RWPE1 (cell line): Measurements from ENCODE around the gene DNAH8.

ENCODE experiments used
- CTCF ChIA-PET: fragments of 350-600 bp; sonication (Branson Sonifier 250); formaldehyde crosslinking; extraction: SDS; loops from one replicate; lab custom pipeline; 2021; lab: Yijun Ruan, JAX
- POLR2A ChIA-PET: fragments of 400-600 bp; formaldehyde crosslinking; extraction: SDS; loops from one replicate; lab custom pipeline; 2020; ENCODE audit warnings: antibody characterized with exemption; ENCODE audit not compliant: low non-redundant PET; lab: Yijun Ruan, JAX
- DNase-seq: peaks from one replicate; pipeline ENCODE4 v3.0.0; 2012; ENCODE audit warnings: low spot score
- H3K27ac ChIP-seq: fragments of 450-650 bp; 2 replicates; pipeline ENCODE4 v1.5.1; 2017
- TF ChIP-seq, protein P1 (sequence below): fragments of 450-650 bp; conservative IDR thresholded peaks from 2 replicates; pipeline ENCODE4 v1.5.1; 2017; ENCODE audit warnings: low read depth, mild to moderate bottlenecking

Gene DNAH8

GRCh38 chr6:39050453-39051112 lies 335.5 kb downstream of the DNAH8 start:
- POLR2A ChIA-PET: no interaction called here
- TF ChIP-seq, protein P1, sequence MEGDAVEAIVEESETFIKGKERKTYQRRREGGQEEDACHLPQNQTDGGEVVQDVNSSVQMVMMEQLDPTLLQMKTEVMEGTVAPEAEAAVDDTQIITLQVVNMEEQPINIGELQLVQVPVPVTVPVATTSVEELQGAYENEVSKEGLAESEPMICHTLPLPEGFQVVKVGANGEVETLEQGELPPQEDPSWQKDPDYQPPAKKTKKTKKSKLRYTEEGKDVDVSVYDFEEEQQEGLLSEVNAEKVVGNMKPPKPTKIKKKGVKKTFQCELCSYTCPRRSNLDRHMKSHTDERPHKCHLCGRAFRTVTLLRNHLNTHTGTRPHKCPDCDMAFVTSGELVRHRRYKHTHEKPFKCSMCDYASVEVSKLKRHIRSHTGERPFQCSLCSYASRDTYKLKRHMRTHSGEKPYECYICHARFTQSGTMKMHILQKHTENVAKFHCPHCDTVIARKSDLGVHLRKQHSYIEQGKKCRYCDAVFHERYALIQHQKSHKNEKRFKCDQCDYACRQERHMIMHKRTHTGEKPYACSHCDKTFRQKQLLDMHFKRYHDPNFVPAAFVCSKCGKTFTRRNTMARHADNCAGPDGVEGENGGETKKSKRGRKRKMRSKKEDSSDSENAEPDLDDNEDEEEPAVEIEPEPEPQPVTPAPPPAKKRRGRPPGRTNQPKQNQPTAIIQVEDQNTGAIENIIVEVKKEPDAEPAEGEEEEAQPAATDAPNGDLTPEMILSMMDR: no peak
- no peak for DNase-seq
- CTCF ChIA-PET: no interaction called here
- no peak overlapping the region for H3K27ac ChIP-seq

- H3K27ac ChIP-seq: no peak overlapping the region
- CTCF ChIA-PET: no interaction called here
- TF ChIP-seq, protein P1: no peak
- DNase-seq: no peak
- POLR2A ChIA-PET: no interaction called here
Observed at GRCh38 chr6:39051399-39052122, 336.4 kb downstream of the DNAH8 start.

GRCh38 chr6:39053016-39053624 lies 338.0 kb downstream of the DNAH8 start:
- DNase-seq: no peak
- no peak overlapping the region for H3K27ac ChIP-seq
- TF ChIP-seq, protein P1: no peak
- ChIA-PET CTCF (no interaction called here), POLR2A (no interaction called here)

GRCh38 chr6:39053854-39054576 lies 338.9 kb downstream of the DNAH8 start:
- CTCF ChIA-PET: no interaction called here
- TF ChIP-seq, protein P1: no peak
- no peak for DNase-seq
- no peak overlapping the region for H3K27ac ChIP-seq
- POLR2A ChIA-PET: no interaction called here

DNA sequence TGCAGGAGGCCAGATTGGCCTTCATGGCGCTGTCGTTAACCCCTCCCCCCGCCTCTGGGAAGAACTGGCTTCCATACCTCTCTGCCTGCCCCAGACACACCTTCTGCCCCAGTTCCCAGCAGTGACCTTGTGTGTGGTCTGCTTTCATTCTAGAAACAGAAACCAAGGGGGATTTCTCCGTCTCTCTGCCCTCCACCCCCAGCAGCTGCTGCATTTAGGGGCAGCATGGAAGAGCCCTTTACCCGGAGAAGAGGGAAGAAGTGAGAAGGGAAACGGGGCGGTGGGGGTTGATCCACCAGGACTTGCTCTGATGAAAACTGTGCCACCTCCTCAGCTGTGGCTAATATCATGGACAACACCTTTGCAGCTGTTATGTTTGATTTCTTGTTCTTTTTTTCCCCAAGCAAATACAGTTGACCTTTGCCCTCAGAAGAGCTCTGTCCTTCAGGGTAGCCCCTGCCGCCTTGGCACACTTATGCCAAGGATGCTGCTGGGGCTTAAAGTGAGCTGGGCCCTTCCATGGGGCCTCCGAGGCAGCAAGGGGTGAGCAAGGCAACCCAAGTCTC lies 339.5 kb downstream of the DNAH8 start:
- ChIA-PET CTCF (no interaction called here), POLR2A (no interaction called here)
- H3K27ac ChIP-seq: no peak overlapping the region
- TF ChIP-seq, protein P1: no peak
- no peak for DNase-seq

DNA sequence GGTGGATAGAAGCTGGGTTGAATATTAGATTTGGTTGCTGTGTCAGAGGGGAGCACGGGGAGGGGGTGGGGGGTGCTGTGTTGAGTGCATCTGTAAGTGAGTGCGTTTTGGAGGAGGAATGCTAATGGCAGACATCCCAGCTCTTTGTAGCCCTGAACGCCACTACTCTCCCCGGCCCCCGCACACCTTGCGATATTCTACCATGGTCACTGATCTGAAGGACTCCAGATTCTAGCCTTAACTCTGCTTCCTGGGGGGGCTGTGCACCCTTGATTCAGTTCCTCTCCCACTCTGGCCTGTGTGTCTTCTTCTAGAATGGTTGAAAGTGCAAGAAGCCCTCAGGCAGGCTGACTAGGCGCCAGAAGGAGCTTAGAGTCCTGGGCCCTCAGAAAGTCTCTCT lies 340.6 kb downstream of the DNAH8 start:
- CTCF ChIA-PET: no interaction called here
- POLR2A ChIA-PET: no interaction called here
- TF ChIP-seq, protein P1: no peak
- no peak for DNase-seq
- H3K27ac ChIP-seq: no peak overlapping the region
